ENCODE measurements around the gene MPO.

Gene MPO

GRCh38 chr17:58280480-58281217, at the start of gene MPO:
Gene MPO, minus strand, starts transcription at chr17:58280935. Its CDS starts 177 bp downstream, at chr17:58280758.
- peak; percentile 7 for DNase-seq (ENCODE audit: low spot score)

- DNase-seq (ENCODE audit: low spot score), result no peak
These were observed 49.2 kb upstream of the MPO start for GRCh38 chr17:58329810-58330537.

- no peak for DNase-seq (ENCODE audit: low spot score)
These were observed 48.5 kb upstream of the MPO start for GRCh38 chr17:58329035-58329809.

GRCh38 chr17:58328195-58329034, 47.7 kb upstream of the MPO start, which contains the start of gene TSPOAP1:
Gene TSPOAP1, minus strand, starts transcription at chr17:58328795. Its CDS starts 875 bp downstream, at chr17:58327920.
- DNase-seq (ENCODE audit: low spot score), result no peak

GRCh38 chr17:58327363-58328194, 46.8 kb upstream of the MPO start:
- DNase-seq (ENCODE audit: low spot score), result no peak

GRCh38 chr17:58326609-58327362, 46.1 kb upstream of the MPO start:
- no peak for DNase-seq (ENCODE audit: low spot score)

- no peak for DNase-seq (ENCODE audit: low spot score)
These were observed 45.3 kb upstream of the MPO start for GRCh38 chr17:58325976-58326468.

GRCh38 chr17:58325289-58325726, 44.6 kb upstream of the MPO start:
- no peak for DNase-seq (ENCODE audit: low spot score)

- peak; percentile 90 for DNase-seq (ENCODE audit: low spot score)
These were observed 43.9 kb upstream of the MPO start for GRCh38 chr17:58324409-58325288.

- no peak for DNase-seq (ENCODE audit: low spot score)
These were observed 43.3 kb upstream of the MPO start for GRCh38 chr17:58324056-58324408.

GRCh38 chr17:58323366-58324055, 42.8 kb upstream of the MPO start:
- DNase-seq (ENCODE audit: low spot score), result no peak

- no peak for DNase-seq (ENCODE audit: low spot score)
These were observed 41.9 kb upstream of the MPO start for GRCh38 chr17:58322581-58323185.

- no peak for DNase-seq (ENCODE audit: low spot score)
These were observed 41.1 kb upstream of the MPO start for GRCh38 chr17:58321571-58322525.

GRCh38 chr17:58320570-58321323, 40.0 kb upstream of the MPO start:
- DNase-seq (ENCODE audit: low spot score), result no peak

- DNase-seq (ENCODE audit: low spot score), result no peak
These were observed 39.4 kb upstream of the MPO start for GRCh38 chr17:58320163-58320558.
